HG03095 (cell line): ENCODE measurements around the gene USF3.
"Not testable (repeated sequence)": the region's sequence is repeated elsewhere in the genome, so short reads cannot be mapped to it uniquely, and the experiment has no call there.

Experiments
- ATAC-seq: cut with Tn5 transposase; IDR thresholded peaks from one replicate; pipeline ENCODE4 v1.9.1; 2021; ENCODE audit warnings: moderate library complexity; ENCODE audit not compliant: unreplicated experiment

USF3 gene

DNA sequence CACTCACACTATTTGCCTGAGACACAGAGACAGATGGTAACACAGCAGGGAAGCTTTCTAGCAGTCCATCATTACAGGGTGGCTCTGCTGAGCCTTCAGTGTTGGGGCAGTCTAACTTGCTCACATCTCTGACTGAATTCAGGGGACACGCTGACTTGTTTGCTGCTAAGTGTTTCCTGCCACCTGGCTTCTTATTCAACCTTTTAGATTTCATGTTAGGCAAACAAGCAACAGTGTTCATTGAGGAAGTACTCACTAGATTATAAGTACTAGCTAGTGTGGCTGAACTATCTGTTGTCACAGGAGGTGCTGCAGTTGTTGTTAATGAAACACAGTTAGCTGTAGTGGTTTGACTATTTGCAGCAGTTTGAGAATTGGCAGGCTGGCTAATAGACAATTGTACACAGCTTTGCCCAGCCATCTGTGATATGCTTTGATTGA is 37.3 kb downstream of the USF3 start:
- no peak for ATAC-seq

DNA sequence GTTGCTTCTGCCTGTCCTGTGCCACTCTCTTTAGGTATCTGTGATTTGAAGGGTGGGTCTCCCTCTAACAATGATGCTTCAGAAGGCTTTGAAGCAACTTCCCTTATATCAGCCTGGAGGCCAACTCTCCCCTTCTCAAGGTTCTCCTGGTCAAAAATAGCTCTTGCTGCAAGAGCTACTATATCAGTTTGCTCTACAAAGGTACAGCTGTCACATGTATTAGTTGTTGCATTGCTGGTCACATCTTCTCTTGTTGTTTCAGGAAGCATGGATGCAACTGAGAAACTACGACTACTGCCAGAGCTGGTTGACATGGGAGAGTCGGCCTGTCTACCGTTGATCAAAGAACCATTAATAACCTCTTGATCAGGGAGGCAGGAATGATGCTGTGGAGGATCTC is 38.3 kb downstream of the USF3 start:
- no peak for ATAC-seq

DNA sequence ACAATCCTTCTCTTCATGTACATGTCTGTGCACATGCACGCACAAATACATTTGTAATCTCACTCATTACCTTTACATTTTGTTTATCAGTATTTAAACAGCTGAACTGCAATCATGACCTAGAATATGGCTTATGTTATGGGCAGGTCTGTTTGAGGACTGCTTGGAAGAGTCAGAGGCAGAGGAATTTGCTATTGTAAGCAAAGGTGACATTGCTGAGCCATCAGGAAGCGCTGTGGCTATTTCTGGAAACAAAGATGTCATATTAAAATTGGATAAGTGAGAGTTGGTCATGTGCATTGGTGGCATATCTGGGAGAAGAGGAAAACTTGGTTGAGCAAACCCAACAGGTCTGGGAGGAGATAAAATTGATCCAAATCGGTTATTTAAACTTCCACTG is 41.6 kb downstream of the USF3 start:
- ATAC-seq: no peak

DNA sequence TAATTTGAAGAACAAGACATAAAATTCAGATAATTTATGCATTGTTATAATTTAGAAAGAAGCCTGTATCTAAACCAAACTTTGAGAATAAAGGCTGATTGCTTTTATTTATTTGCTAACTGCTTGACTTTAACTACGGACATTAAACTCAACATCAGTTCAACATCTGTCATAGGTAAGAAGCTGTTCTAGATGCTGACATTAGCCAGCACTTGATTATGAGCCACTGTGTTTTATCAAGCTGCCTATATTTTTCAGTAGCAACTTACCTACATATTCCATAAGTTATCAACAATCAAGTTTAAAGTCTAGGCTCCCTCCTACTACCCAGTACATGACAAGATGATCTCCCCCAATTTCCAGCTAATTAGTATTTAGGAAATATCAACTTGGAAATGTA is 42.1 kb downstream of the USF3 start:
- no peak for ATAC-seq

DNA sequence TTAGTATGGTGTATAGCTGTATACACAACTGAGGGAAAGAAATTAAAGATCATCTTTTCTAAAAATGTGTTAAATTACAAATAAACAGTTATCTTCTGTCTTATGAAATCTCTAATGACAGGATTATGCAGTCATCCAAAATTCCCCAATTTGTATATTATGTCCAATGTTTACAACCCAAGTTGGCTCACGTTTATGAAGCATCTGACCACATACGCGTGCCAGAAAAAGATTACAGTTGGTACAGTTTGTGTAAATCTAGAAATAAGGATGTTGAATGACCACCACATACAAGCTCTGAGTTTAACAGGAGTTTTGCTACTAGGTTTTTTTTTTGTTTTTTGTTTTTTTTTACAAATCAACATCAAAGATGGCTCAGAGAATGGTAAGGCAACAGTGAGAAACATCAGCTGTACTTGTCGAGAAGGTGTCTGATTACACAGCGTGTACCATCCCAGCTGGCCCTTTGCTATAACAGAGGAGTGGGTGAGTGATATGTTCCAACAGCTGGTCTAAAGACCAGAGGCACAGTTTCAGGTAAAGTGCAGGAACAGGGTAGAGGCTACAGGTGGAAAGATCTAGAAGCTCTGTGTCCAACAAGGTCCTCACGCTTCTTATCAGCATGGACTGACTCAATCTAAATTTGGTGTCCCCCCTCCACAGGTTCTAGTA is 47.1 kb downstream of the USF3 start:
- ATAC-seq: no peak

DNA sequence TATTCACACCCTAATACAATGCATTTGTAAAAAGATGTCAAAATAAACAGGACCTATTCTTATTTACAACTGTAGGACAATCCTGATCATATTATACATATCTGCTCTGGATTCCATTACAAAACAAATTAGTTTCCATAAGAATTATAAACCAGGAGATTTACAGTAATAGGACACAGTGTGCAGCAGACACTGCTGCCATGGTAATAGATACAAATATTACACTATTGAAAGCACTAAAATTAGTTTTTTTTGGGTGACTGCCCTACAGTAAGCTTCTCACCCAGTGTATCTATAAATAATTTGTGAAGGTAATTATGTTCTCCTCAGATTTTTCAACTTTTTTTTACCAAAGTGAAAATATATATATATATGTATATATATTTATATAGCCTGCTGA is 47.9 kb downstream of the USF3 start:
- ATAC-seq: no peak

DNA sequence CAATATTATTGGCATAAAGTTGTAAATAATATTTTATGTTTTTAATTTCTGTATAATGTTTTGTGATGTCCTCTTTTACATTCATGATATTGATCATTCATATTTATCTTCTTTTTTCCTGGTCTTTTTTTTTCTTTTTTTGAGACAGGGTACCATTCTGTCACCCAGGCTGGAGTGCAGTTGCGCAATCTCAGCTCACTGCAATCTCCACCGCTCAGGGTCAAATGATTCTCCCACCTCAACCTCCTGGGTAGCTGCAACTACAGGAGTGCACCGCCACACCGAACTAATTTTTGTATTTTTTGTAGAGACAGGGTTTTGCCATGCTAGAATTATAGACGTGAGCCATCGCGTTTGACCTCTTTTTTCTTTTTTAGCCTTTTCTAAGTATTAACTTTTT is 52.9 kb downstream of the USF3 start:
- no peak for ATAC-seq

DNA sequence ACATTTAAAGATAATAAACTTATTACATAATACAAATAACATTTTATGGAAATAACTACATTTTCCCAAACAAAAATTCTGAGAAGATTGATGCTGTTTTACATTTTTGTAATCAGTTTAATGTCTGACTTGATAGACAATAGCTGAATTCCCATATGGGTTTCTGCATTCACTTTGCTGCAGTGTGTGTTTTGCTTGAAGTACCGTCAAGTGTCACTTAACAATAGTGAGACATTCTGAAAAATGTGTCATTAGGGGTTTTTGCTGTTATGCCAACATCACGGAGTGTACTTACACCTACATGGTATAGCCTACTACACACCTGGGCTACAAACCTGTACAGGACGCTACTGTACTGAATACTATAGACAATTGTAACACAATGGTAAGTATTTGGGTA is 57.5 kb downstream of the USF3 start:
- no peak for ATAC-seq

DNA sequence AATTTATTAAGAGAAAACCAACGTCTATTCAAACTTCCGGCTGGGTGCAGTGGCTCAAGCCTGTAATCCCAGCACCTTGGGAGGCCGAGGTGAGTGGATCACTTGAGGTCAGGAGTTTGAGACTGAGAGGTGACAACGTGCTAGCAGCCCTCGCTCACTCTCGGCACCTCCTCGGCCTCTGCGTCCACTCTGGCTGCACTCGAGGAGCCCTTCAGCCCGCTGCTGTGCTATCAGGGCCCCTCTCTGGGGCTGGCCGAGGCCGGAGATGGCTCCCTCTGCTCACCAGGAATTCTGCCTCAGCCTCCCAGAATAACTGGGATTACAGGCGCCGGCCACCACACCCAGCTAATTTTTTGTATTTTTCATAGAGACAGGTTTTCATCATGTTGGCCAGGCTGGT is 58.7 kb downstream of the USF3 start:
- ATAC-seq: no peak

DNA sequence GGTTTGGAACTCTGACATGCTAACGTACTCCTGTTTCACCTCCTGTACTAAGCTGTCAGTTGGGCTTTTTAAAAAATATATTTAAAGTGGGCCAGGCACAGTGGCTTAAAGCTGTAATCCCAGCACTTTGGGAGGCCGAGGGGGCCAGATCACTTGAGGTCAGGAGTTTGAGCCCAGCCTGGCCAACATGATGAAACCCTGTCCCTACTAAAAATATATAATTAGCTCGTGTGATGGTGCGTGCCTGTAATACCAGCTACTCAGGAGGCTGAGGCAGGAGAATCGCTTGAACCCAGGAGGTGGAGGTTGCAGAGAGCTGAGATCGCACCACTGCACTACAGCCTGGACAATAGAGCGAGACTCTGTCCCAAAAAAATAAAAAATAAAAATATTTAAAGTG is 60.4 kb downstream of the USF3 start:
- ATAC-seq: not testable (repeated sequence)

DNA sequence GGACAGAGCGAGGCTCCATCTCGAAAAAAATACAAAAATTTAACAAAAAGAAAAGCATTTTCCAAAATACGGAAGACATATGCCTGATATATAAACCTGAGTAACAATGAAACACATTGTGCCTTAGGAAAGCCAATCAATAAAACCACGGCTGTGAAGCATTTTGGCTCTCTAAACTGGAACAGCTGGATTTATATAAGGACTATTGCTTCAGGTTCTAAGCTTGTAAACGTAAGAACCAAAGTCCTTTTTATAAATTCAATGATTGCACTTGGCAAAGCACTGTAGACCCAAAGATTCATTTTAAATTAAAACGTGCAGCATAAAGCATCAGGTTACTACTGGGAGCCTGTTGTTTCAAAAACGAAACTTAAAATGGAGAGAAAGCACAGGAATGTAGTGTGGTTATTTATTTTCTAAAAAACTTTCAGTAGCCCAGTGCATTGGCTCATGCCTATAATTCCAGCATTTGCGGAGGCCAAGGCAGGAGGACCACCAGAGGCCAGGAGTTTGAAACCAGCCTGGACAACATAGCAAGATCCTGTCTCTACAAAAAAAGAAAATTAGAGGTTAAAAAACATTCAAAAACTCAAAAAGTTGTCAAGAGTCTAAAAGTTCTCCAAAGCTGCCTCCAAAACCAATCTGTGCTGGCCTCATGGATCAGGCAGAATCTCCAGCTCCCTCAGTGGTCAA is 61.5 kb downstream of the USF3 start:
- ATAC-seq: no peak

DNA sequence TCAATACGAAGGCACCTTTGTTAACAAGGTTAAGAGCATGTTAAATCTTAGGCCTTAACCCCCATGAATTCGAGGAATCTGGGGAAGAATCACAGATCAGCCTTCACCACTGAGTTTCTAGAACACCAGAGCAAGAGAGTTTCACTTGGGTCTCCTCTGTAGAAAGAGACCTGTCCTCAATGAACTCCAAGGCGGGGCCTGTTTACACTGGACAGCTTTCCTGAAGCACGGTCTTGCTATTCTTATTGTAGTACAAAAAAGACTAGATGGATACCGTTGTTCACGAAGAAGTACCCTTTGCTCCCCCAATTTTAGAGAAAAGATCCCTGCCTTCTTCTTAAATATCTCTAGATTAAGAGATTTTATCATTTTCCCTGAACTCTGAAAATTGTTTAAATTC is 64.9 kb downstream of the USF3 start:
- ATAC-seq: no peak

DNA sequence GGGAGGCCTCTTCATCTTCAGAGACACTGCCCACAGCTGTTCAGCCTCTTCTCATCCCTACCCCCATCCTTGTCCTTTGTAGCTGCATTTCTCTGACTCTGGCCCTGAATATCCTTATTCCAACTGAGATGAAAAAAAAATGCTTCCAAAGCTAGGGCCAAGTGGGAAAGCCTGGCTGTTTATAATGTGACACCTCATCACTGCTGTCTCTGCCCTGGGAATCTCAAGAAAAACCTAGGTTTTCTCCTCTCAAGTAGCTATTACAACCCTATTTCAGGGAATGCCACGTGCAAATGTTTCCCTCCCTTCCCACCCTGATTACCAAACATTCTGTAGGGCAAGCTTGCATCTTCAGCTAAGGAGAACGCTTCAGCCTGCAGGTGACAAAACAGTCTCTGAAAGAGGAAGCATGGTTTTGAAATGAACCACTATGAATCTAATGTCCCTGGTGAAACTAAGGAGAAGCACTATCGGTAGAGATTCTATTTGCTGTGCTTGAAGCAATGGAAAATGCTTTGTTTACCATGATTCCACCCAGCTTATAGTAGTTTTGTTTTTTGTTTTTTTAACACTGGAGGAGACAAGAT is 65.4 kb downstream of the USF3 start:
- ATAC-seq: no peak

DNA sequence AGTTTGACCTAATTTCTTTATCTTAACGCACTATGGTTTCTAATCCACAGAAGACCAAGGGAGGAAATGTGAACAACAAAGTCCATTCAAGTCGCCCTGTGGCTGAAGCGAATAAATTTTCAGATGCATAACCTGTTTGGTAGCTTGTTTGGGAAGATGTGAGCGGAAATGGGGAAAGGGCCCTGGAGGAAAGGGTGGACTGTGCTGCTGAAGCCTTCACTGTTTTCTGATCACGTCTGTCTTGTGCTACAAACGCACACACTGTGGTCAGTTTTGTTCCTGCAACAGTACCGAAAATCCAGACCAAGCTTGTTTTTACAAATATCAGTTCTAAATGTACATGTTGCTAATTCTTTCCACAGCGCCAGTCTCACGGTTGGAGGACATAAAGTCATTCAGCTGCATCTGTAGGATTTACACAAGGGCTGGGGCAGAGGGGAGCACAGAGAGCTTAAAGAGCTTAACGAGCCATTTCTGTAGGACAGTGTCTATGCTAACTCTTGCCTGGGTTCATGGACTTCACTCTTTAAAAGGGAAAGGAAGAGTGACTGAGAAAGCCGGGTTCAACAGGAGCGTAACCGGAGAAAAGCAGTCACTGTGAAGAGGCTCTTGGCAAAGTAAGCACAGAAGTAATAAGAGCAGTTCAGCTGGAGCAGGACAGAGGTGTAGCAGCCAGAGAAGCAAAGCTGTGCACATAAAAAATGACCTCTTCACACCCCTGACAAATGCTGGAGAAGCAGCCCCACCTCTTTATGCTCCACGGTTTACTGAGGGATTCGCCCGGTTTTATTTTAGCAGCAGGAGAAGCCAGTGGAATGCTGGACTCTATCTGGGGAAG is 66.6 kb downstream of the USF3 start:
- no peak for ATAC-seq

DNA sequence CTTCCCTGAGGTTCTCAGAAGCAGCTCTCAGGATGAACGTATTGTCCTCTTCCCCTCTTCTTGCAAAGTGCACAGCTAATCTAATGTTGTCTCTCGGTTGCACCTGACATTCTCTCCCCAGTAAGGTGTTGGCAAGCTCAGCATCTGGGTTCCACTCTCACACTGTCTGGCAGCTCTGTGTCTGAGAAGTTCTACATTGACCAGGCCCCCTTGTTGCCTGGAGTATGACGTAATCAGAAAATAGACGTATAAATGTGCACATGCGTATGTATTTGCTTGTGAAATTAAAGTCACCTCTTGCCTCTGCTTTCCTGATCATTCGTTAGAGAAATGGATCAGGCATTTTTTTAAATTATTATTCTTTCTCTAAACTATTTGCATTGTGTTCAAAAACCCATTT is 67.7 kb downstream of the USF3 start:
- ATAC-seq: no peak

DNA sequence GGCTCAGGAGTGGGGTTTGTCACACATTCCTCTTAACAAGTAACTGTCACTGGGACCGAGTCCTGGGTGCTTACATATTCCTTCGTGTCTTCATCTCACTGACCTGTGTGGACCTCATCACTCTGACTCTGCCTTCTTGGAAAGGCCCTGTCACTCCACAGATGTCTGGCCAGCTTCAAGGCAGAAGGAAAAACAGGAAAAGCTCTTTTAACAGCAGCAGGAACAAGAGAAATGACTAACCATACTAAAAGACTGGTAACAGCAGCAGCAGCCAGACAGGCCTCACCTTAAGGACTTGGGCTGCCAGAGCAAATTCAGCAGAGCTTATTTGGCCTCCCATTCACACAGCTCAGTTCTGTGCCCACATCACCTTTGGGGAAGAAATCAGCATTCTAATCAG is 68.1 kb downstream of the USF3 start:
- no peak for ATAC-seq

DNA sequence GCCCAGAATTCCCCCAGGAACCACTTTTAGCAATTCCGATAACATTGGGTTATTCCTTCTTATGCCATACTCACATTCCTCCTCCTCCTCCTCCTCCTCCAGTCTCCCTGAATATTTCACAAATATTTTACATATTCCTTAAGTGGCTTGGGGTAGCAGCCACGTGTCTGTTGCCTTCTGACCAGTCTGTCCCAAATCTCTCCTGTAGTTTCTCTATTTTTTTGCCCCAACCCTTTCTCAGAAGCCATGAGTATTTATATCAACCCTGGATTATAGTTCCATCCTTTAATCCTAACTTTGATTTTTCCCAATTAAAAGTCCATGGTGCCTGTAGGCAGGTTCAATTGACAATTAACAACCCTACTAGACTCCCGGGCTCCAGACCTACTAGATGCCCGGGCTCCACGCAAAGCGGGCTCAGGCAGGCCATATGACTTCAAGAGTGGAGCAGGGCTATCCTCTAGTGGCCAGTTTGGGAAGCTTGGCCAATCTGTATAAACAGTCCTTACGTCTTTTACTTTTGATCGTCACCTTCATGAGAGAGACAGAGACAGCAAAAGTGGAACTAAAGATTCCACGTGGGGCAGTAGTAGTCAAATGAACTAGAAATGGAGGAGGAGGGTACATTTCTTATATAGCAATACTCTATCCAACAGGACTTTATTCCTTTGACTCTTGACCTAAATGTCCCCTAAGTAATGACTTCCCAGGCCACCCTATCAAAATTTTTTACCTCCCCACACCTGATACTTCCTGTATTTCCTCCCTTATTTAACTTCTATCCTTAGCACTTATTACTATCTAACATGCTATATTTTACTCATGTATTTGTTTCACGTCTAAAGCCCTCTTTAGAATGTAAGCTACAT is 69.7 kb downstream of the USF3 start:
- no peak for ATAC-seq

DNA sequence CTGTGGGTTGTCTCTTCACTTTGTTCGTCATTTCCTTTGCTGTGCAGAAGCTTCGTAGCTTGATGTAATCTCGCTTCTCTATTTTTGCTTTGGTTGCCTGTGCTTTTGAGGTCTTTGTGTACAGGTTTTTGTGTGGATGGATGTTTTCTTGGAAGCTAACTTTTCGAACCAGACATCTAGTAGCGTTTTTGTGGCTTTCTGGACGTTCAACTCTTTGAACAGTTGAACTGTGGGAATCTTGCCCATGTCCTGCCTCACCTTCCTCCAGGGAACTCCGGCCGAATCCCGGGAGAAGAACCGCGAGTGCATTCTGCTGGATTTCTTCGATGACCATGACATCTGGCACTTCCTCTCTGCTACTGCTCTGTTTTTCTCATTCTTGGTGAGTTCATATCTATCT is 70.6 kb downstream of the USF3 start:
- ATAC-seq: no peak

DNA sequence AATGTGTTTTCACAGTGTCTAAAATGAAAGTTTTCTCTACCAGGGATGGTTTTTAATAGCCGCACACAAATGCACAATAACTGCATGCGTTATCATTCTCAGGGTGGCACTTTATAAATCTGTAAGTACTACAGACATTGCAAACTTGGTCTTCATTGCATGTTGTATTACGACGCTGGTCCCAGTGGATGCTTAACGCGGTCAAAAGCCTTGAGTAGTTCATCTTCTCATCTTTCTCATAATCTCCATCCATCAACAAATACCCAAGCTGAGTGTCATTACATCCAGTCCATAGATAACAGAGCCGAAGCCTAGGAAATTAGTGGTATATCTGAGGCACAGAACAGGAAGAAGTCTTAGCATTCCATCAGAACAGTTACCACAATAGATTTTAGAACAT is 72.6 kb downstream of the USF3 start:
- ATAC-seq: no peak

DNA sequence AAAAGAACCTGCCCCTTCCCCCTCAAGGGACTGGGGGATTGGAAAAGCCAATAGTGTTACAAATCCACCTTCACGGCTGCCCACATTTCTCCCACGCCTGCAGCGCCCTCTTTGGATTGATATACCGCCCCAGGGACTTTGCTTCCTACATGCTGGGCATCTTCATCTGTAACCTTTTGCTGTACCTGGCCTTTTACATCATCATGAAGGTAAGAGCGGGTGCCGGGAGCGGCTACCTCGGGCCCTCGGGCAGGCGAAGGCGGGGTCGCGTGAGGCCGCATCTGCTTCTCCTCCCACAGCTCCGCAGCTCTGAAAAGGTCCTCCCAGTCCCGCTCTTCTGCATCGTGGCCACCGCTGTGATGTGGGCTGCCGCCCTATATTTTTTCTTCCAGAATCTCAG is 73.1 kb downstream of the USF3 start:
- no peak for ATAC-seq

DNA sequence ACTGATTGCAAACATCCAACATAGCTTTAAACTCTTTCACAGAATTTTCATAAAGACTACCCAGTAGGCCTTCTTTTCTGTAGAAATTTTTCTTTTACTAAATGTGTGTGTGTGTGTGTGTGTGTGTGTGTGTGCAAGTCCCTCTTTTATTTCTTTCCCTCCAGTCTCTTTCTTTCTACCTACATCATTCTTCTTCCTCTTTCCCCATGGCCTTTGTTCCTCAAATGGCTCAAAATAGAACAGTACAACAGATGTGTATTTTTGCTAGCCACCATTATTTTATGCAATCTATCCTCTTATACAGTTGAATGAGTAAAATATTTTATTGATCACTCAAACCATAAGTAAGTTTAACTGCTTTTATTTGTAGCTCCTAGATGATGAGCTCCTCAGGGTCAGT is 76.4 kb downstream of the USF3 start:
- ATAC-seq: no peak
